Activated CD4-positive, alpha-beta T cell treated with anti-CD3 and anti-CD28 coated beads, Interleukin-2, amount 50 U/mL, for 48 hours (primary cell): Measurements from ENCODE around the gene CCS.
A peak's percentile ranks its signal among the peaks of the same experiment; 100 is the strongest.
"Not testable (repeated sequence)": the region's sequence is repeated elsewhere in the genome, so short reads cannot be mapped to it uniquely, and the experiment has no call there.

Experiments
- DNase-seq, 2 experiments: peaks; one replicate each; pipeline ENCODE4 v3.0.0-alpha.2; 2020

CCS gene, protein sequence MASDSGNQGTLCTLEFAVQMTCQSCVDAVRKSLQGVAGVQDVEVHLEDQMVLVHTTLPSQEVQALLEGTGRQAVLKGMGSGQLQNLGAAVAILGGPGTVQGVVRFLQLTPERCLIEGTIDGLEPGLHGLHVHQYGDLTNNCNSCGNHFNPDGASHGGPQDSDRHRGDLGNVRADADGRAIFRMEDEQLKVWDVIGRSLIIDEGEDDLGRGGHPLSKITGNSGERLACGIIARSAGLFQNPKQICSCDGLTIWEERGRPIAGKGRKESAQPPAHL

DNA sequence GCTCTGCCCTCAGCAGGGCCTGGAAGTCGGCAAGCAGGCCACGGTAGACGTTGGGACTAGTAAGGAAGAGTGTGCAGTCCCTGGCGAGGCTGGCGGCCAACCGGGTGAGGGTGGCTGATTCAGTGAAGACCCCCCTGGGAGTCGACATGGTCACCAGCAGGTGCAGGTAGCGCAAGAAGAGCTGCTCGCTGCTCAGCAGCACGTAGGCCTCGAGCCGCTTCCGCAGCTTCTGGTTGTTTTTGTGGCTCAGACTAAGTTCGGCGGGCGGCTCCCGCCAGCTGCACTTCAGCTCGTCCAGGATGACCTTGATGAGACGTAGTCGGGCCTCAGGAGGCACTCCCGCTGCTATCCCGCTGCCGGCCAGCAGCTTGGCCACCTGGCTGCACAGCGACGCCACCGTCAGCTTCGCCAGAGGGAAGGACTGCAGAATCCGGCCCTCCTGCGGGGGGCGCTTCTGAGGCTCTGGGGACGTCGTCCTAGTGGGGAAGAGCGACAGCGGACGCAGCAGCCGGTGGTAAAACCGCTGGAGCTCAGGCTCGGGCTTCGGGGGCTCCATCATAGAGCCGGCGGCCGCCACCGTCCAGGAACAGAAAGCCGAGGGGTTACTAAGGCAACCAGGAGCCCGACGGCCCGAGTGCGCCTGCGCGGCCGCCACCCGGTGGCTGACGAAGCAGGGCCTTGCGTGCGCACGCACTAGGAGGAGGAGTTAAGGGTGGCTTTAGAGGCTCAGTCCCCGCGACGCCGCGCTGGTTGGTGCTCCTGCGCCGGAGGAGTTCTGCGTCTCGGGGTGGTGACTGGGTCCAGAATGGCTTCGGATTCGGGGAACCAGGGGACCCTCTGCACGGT lies at the start of gene CCS, which contains the start of gene CCDC87:
CCS (plus strand) TSS at position 729 of the 846 bp plus-strand sequence; CDS start at position 806, 77 bp downstream.
CCDC87 (minus strand) TSS at position 607 of the 846 bp plus-strand sequence; CDS start at position 559, 48 bp downstream.
- peak; percentile 99 for DNase-seq

DNA sequence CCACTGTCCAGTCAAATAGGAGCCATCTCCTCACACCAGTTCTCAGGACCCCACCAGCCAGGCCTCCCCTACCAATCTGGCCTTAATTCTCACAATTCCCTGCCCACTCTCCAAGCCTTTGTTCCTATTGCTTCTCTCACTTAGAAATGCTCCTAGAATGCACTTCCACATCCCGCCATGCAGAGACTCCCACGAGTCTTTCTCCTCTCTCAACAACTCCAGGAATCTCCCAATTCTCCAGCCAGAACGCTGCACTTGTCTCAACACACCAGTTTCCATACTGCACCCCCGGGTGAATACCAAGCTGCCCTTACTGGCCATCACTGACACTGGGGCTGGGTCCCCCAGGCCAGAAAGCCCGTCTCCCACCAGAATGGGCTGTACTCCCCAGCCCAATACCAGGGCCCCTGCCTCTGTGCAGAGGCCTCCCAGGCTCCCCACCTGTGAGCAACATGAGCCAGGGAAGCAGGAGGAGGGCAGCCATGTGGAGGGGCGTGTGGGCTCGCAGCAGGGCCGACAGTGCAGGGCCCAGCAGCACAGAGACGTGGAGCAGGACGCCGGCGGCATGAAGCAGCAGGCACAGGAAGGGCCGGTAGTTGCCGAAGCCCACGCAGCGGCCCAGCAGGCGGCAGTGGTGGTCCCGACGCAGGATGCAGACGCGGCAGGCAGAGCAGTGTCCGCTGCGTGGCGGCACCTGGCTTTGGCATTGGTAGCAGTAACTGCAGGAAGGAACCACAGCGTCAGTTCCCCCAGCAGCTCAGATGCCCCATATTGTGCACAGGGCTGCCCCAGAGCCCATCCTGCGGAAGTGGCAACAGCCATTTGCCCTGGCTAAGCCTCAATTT lies 49.5 kb upstream of the CCS start:
- peak; percentile 49 to 57 for DNase-seq

DNA sequence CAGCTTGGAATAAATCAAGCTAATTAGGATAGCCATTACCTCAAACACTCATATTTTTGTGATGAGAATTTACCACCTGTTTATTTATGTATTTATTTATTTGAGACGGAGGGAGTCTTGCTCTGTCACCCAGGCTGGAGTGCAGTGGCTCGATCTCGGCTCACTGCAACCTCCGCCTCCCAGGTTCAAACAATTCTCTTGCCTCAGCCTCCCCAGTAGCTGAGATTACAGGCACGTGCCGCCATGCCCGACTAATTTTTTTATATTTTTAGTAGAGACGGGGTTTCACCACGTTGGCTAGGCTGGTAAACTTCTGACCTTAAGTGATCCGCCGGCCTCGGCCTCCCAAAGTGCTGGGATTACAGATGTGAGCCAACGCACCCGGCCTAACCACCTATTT lies 48.0 kb upstream of the CCS start:
- not testable (repeated sequence) for DNase-seq

DNA sequence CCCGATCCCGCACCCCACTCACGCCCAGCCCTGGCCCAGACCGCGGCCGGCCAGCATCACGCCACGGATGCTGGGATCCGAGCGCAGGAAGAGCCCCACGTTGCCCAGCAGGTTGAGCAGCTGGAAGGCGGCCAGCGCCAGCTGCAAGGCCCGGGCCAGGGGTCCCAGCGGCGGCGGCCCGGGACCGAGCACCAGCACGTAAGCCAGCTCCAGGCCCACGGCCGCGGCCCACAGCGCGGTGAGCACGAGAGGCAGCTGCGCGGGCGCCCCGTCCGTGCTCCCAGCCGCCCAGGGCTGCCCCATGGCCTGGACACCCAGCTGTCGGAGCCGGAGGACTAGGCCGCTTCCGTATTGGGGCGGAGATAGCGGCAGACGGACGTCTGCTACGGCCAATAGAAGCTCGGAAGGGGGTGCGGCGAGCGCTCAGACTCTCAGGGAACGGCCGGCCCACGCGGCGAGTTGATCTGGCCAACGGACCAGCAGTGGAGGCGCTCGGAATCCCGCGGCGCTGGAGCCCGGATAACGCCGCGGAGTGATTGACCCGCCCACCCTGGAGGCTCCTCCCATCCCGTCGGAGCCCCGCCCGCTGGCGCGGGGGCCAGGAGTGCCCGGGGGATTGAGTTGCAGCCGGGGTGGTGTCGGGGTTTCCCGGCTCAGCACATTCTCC lies 47.2 kb upstream of the CCS start, which contains the start of gene ZDHHC24:
ZDHHC24 (minus strand) TSS at position 348 of the 667 bp plus-strand sequence; CDS start at position 303, 45 bp downstream.
- DNase-seq, result peak; percentile 96 to 97

DNA sequence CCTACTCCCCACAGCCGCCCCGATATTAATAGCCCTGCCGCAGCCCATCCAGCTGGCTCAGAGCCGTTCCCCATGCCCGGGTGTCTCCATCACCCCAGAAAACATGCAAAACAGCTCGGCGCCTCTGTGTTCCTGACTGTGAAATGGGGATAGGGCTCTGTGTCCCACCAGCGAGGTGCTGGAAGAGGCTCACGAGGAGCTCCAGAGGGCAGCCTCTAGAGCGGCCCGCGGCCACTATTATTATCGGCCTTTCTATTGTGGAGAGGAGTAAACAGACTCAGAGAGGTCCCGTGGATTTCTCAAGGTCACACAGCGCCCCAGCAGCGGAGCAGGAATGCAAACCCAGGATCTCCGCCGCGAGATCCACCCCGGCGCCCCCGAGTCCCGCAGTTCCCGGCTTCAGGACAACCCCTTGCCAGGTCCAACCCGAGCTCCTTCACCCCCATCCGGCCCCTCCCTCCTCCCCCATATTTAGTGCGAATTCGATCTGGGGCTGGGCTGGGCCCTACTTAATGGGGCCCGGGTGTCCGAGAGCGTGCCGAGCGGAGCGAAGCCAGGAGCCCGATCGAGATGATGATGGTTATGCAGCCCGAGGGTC lies 46.5 kb upstream of the CCS start, which contains the start of gene ACTN3:
ACTN3 (plus strand) TSS at position 536 of the 598 bp plus-strand sequence; CDS start at position 571, 35 bp downstream.
- peak; percentile 29 to 35 for DNase-seq

DNA sequence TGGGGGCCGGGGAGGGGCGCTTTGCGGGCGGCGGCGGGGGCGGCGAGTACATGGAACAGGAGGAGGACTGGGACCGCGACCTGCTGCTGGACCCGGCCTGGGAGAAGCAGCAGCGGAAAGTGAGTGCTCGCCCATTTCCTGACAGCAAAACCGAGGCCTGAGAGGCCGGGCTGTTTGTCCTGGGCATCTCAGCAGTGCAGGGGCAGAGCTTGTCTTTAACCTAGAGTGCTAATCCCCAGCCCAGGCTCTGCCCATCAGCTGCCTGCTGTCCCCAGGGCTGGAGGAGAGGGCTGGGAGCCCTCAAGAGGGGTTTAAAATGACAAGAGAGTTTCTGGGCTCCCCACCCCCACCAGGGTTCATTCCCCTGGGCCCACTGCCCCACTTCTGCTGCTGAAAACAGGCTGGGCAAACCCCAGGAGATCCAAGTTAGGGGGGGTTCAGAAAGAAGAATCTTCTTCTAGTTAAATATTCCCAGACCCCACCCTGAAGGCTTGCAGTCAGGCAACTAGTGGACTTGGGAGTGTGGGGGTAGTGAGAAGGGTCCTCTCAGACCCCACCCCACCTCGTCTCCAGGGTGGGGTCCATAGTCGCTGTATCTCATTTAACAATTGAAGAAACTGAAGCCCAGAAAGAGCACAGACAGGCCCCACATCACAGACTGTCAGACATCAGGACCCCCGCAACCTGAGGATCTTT lies 45.9 kb upstream of the CCS start:
- DNase-seq, result peak in 1 of 2 experiments; percentile 11

DNA sequence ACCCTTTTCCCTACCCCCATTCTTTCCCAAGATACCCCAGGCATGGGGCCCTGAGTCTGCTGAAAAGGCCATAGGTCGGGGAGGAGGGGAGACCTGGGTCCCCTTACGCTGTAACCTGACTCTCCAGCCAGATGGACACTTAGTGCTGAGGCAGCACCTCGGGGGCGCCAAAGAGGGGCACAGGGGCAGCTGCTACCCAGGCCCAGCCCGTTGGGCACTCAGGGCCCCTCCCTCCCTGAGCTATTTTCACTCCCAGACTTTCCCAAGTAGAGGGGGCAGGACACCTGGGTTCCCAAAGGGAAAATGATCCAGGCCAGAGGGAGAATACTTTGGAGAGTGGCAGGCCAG lies 45.3 kb upstream of the CCS start:
- no peak for DNase-seq

DNA sequence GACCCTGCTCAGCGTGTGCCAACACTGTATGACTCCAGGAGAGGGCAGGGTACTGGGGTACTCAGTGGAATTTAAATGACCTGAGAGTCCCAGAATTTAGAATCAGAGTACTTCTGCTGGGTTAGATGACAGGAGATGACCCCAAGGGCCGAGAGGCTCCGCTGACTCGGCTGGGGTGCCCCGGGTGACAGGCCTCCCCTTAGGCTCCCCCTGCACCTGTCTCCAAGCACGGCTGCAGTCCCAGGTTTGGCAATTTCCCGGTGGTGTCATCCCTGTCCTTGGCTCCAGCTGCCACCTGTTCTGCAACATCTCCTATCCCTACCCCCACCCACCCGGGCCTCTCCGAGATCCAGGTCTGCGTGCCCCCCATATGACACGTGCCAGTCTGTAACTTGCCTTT lies 44.9 kb upstream of the CCS start:
- no peak for DNase-seq

DNA sequence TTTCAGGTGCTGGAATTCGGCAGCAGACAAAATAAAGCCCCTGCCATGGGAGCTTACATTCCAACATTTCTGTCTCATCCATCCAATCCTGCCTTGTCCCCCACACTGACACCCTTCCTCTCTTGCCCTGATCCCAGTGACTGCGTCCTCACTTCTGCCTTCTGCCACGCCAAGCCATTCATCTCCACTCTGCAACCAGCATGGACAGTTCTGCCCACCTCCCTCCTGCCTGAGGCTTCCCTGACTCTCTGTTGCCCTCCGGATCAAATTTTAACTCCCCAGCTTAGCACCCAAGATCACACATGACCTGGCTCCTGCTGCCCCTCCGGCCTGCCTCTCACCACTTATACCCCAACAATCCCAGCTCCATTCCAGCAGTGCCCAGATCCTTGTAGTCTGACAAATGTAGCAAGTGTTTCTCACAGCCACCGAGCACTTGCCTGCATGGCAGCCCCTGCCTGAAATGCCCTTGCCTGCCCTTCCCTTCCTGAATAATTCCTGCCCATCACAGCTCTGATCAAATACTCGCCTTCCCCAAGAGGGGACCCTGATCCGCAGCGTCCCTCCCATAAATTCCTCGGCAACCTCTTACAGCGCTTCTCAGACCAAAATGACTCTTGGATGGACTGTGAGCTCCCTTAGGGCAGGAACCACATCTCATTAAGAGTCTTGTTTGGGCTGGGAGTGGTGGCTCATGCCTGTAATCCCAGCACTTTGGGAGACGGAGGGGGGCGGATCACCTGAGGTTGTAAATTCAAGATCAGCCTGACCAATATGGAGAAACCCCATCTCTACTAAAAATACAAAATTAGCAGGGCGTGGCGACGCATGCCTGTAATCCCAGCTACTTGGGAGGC lies 44.0 kb upstream of the CCS start:
- no peak for DNase-seq

DNA sequence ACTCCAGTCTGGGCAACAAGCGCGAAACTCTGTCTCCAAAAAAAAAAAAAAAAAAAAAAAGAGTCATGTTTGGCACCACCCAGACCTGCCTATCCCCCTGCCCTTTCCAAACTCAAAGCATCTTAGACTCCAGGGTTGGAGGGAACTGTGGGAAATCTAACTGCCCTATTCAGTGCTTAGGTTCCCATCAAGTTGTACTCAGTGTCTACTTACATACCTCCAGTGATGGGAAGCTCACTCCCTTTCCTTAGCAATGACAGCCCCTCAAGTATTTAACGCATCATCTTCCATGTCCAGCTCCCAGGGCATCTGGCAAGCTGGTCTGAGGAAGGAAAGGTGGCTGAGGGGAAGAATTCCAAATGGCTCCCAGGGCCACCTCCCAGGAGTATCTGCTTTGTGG lies 43.3 kb upstream of the CCS start:
- no peak for DNase-seq

DNA sequence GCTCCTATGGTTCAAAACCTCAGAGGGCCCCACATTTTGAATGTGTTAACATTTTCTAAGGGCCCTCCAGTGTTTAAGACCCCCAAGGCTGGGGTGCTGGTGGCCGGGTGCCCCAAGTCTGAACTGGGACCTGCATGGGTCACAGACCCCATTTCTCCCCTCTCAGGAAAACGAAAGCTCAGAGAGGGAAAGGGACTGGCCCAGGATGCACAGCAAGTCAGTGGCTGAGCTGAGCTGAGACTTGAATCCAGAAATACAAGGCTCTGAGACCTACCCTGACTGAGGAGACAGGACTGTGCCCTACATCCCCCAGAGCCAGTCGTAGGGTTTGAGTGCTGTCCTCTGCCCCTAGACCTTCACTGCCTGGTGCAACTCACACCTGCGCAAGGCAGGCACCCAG lies 42.1 kb upstream of the CCS start:
- DNase-seq, result no peak

DNA sequence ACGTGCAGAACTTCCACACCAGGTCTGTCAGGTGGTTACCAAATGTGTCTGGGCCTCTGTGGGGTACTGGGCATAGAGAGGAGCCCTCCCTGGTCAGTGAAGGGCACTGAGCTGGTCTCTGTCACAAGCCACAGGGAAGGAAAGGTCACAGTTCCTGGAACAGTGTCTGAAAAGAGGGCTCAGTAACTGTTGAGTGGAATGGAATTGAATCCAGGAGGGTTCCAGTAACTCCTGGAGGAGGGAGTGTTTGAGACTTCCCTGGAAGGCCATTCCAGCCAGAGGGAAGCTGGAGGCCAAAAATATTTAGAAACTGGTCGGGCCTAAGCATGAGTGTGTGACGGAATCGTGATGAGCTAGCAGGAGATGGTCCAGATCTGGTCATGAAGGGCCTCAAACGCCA lies 38.4 kb upstream of the CCS start:
- no peak for DNase-seq

DNA sequence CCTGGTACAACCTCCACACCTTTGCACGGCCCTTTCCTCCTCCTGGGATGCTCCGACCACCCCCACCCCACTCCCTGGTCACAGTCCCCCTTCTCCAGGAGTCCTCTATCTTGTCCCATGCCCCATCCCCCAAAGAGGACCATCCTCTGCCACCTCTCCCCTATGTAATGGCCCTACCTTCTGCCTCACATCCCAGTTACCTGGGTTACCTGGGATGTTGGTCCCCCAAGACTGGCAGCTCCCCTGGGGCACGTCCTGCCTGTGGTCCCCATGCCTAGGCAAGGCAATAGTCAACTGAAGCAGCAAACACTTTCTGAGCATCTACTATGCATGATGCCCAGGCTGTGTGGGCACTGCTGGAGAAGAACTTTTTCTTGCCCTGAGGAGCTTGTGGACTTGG lies 37.6 kb upstream of the CCS start:
- no peak for DNase-seq

DNA sequence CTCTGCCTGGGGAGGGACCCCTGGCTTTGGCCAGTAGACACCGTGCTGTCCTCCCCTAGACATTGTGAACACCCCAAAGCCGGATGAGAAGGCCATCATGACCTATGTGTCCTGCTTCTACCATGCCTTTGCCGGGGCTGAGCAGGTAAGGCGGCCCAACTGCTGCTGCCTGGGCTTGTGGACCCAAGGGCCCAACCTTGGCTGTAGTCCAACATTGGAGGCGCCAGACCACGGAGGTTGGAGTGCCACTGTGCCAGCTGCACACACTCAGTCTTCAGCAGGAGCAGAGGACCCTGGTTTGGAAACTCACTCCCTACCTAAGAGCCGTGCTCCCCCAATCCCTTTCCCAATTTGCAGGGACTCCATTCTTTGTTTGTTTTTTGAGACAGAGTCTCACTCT lies 36.9 kb upstream of the CCS start:
- no peak for DNase-seq

DNA sequence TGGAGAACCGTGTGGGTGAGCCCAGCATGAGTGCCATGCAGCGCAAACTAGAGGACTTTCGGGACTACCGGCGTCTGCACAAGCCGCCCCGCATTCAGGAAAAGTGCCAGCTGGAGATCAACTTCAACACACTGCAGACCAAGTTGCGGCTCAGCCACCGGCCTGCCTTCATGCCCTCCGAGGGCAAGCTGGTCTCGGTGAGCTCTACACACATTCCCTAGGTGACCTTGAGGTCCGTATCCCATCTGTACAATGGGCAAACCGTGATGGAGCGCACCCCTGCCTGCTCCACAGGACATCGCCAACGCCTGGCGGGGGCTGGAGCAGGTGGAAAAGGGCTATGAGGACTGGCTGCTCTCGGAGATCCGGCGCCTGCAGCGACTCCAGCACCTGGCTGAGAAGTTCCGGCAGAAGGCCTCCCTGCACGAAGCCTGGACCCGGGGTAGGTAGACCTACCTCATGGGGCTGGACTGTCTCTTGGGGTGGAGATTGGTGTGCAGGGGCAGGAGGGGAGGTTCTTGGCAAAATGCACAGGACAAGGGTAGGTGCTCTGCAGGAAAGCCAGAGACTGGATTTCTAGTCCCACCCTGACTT lies 35.2 kb upstream of the CCS start:
- DNase-seq, result no peak

DNA sequence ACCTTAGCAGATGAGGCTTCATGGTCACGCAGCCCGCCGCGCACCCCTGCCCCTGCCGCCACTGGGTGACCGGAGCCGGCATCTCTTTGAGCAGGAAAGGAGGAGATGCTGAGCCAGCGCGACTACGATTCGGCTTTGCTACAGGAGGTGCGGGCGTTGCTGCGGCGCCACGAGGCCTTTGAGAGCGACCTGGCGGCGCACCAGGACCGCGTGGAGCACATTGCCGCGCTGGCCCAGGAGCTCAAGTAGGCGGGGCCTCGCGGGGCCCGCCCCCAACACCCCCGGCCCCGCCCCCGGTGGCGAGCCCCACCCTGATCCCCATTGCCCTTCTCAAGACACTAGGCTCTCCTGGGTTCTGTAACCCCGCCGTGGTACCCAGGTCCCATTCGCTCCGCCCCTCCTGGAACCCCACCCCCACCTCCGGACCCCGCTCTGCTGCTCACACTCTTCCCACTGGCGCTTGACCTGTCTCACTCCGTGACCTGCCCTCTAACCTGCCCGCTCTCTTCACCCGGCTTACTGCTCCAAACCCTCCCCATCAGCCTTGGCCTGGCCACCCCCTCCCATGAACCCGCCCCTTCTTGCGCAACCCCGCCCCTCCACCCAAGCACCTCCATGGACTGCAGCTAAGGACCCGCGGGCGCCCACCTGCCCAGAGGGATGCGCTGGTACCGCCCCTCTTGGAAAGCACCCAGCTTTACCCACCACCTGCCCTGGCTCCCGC lies 33.7 kb upstream of the CCS start:
- DNase-seq, result peak; percentile 23 to 24

DNA sequence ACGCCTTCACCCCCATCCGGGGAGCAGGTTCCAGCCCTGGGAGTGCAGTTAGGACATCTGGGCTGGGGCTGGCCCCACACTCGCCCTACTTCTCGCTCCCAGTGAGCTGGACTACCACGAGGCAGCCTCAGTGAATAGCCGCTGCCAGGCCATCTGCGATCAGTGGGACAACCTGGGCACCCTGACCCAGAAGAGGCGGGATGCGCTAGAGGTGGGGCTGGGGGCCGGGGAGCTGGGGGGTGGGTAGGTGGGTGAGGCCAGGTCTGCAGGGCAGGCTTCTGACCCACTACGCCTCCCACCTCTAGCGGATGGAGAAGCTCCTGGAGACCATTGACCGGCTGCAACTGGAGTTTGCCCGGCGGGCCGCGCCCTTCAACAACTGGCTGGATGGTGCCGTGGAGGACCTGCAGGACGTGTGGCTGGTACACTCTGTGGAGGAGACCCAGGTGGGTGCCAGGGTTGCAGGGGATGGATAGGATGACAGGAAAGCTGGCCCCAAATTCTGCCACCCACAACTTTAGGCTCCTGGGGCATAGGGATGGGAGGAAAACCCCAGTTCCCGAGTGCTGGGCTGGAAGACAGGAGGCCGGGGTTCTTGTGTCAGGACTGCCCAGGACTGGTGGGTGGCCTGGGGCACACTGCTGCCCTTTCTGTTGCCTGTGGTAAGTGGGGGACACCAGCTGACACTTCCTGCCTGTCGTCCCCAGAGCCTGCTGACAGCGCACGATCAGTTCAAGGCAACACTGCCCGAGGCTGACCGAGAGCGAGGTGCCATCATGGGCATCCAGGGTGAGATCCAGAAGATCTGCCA lies 32.9 kb upstream of the CCS start:
- no peak for DNase-seq
